ENCODE data around the gene XPR1. TPM values are rescaled to one million over a fixed set of nuclear protein-coding genes. Genes with fewer than 3 reads are reported as not detected.
A peak's percentile ranks its signal among the peaks of the same experiment; 100 is the strongest.

The XPR1 gene
- total and polyA plus RNA-seq, 2 of the 8 experiments (the other 6 are each of a cell fraction or from before 2014, with no cell fraction given): 28.6 to 43.9 TPM

DNA sequence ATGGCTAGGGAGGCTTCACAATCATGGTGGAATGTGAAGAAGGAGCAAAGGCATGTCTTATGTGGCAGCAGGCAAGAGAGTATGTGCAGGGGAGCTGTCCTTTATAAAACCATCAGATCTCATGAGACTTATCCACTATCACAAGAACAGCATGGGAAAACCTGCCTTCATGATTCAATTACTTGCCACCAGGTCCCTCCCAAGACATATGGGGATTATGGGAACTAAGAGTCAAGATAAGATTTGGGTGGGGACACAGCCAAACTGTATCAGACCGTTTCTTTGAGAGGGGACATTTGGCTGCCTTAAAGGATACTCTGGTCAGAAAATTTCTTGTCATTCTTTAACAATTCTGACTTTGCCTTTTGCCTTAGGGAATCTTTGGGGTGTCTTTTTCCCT lies 3.2 kb upstream of the XPR1 start:
- no peak overlapping the region for H4K8ac ChIP-seq (ENCODE audit: extremely low read depth, insufficient read depth, low read length)
- no peak overlapping the region for H3K23ac ChIP-seq (ENCODE audit: insufficient read length)
- H3K4me3 ChIP-seq (ENCODE audit: extremely low read depth in 1 of 4, insufficient read depth in 2 of 4, low read depth in 3 of 4, low read length in 4 of 4): no peak overlapping the region
- H2BK15ac ChIP-seq (ENCODE audit: low read length): no peak overlapping the region
- H3K18ac ChIP-seq (ENCODE audit: extremely low read depth, low read length): no peak overlapping the region
- no peak overlapping the region for H3K27ac ChIP-seq (ENCODE audit: low read depth, low read length)
- H4K20me1 ChIP-seq (replicated peaks in 1 of 2; ENCODE audit: control insufficient read depth in 1 of 2, insufficient read depth in 2 of 2, low read length in 2 of 2): no peaks in the 10 kb centered on the region
- 0 out of 2 replicates have a peak overlapping the region, but pooled peaks have one; percentile 1 for H2AFZ ChIP-seq (ENCODE audit: low read length)
- no peak overlapping the region for H3K9ac ChIP-seq (replicated peaks in 1 of 4; ENCODE audit: extremely low read depth in 1 of 4, low read depth in 3 of 4, low read length in 3 of 4)
- H3K36me3 ChIP-seq (ENCODE audit: control insufficient read depth in 2 of 4, insufficient read depth in 4 of 4, low read length in 3 of 4): no peaks in the 10 kb centered on the region
- H2BK20ac ChIP-seq (ENCODE audit: low read length): no peak overlapping the region
- H3K4ac ChIP-seq (replicated peaks; ENCODE audit: insufficient read length, low read depth, low read length): no peak overlapping the region
- WGBS, 2 experiments (ENCODE audit: extremely low coverage in 1 of 2, insufficient coverage in 1 of 2, insufficient read length in 1 of 2, insufficient replicate concordance in 2 of 2, low coverage in 1 of 2, low lambda C conversion rate in 2 of 2, missing lambda C conversion rate in 1 of 2): 83% methylated on average over 1 of the region's 1 CpG; no CpG with 5 or more reads in 1 of the 2 experiments
- no peaks in the 10 kb centered on the region for H3K79me1 ChIP-seq (ENCODE audit: low read depth, low read length)
- TF ChIP-seq TAF1 (IDR thresholded peaks at IDR 0.05; ENCODE audit: low read depth, low read length) (no peak), CBX5 (IDR thresholded peaks at IDR 0.05; ENCODE audit: low read depth, low read length) (no peak), SAP30 (IDR thresholded peaks at IDR 0.05; ENCODE audit: insufficient read depth, insufficient replicate concordance, low read length) (no peak), NANOG (IDR thresholded peaks at IDR 0.05; ENCODE audit: insufficient read depth, low read depth, low read length, poor library complexity, severe bottlenecking) (no peak), CHD1 (IDR thresholded peaks at IDR 0.05; ENCODE audit: low read depth, low read length) (no peak), FOSL1 (IDR thresholded peaks at IDR 0.05; ENCODE audit: insufficient read depth, low read depth, low read length) (no peak), RFX5 (IDR thresholded peaks at IDR 0.05; ENCODE audit: borderline replicate concordance, low read depth, low read length) (no peak), GABPA (IDR thresholded peaks at IDR 0.05; ENCODE audit: borderline replicate concordance, insufficient read depth, low read length) (no peak), RXRA (IDR thresholded peaks at IDR 0.05; ENCODE audit: insufficient read depth, low read depth, low read length) (no peak), TCF12 (IDR thresholded peaks at IDR 0.05; ENCODE audit: low read depth, low read length) (no peak), MAFK (IDR thresholded peaks at IDR 0.05; ENCODE audit: low read depth, low read length) (no peak), KDM5A (IDR thresholded peaks at IDR 0.05; ENCODE audit: low read length) (no peak)
- TF ChIP-seq, protein P1, sequence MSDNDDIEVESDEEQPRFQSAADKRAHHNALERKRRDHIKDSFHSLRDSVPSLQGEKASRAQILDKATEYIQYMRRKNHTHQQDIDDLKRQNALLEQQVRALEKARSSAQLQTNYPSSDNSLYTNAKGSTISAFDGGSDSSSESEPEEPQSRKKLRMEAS (IDR thresholded peaks at IDR 0.05): no peak
- POLR2A ChIA-PET (ENCODE audit: partially characterized antibody): no interaction called here
- FAIRE-seq (no peak), DNase-seq (ENCODE audit: low read depth in 1 of 2, low spot score in 2 of 2) (no peak)
- no peaks in the 10 kb centered on the region for H3K23me2 ChIP-seq (ENCODE audit: low read depth, low read length)
- no peak overlapping the region for H3K14ac ChIP-seq (ENCODE audit: insufficient read length)
- peaks cover 0 to 2% (median under 1%) of the 10 kb centered on the region in 4 experiments; a peak in 1 of 7 replicates for H3K4me1 ChIP-seq (replicated peaks in 1 of 4; ENCODE audit: control insufficient read depth in 3 of 4, insufficient read depth in 4 of 4, low read length in 3 of 4)
- H2BK5ac ChIP-seq (ENCODE audit: low read depth, low read length): no peak overlapping the region
- H4K91ac ChIP-seq (replicated peaks; ENCODE audit: insufficient read length, low read length): no peak overlapping the region
- no peak overlapping the region for H3K4me2 ChIP-seq (ENCODE audit: insufficient read depth in 1 of 2, low read depth in 2 of 2, low read length in 2 of 2)
- H3K56ac ChIP-seq (replicated peaks; ENCODE audit: insufficient read length, low read depth, low read length): no peak overlapping the region
- no peak overlapping the region for H4K5ac ChIP-seq (ENCODE audit: insufficient read length, low read depth, low read length)
- CTCF ChIA-PET (ENCODE audit: partially characterized antibody): interaction anchor here (1.2 to 1.4 kb wide), 2 partner anchors 38 to 138 kb away, joined by 3 read pairs; no protein-coding TSS in a partner anchor
- H3K27me3 ChIP-seq (replicated peaks in 1 of 4; ENCODE audit: control insufficient read depth in 3 of 4, extremely low read depth in 1 of 4, insufficient read depth in 3 of 4, low read length in 3 of 4): no peaks in the 10 kb centered on the region
- H2AK5ac ChIP-seq (ENCODE audit: low read depth, low read length): no peak overlapping the region
- H2BK120ac ChIP-seq (replicated peaks; ENCODE audit: low read depth, low read length): no peak overlapping the region
- no peaks in the 10 kb centered on the region for H3K9me3 ChIP-seq (ENCODE audit: insufficient read depth in 2 of 2, low read depth in 1 of 2, low read length in 1 of 2)
- H3K79me2 ChIP-seq (ENCODE audit: control insufficient read depth in 1 of 2, insufficient read depth in 2 of 2, low read length in 2 of 2): peaks cover 0 to 11% of the 10 kb centered on the region in 2 experiments; a peak in 3 of 4 replicates
- no peak overlapping the region for H2BK12ac ChIP-seq (ENCODE audit: low read depth, low read length)

All from H1 (cell line).